ENCODE results near the gene SIGLEC12. TPM values are rescaled to one million over a fixed set of nuclear protein-coding genes. Genes with fewer than 3 reads are reported as not detected.
"Not testable (repeated sequence)": the region's sequence is repeated elsewhere in the genome, so short reads cannot be mapped to it uniquely, and the experiment has no call there.

SIGLEC12 gene
- total RNA-seq, 3 donors from 2014 or later (not counting 1 experiment from before 2014, with no cell fraction given): 0.50 to 0.57 TPM; not detected in 1

- Mint-ChIP-seq H3K4me1 (peaks cover 11 to 12% of the 10 kb centered on the region in 2 donors), H3K4me3 (no peak overlapping the region), H3K9me3 (no peaks in the 10 kb centered on the region), H3K27me3 (ENCODE audit: low read depth in 2 of 2) (peaks cover 0 to 4% of the 10 kb centered on the region in 2 donors), H3K27ac (peak overlapping the region; percentile 14 to 68), H3K36me3 (no peaks in the 10 kb centered on the region)
- Histone ChIP-seq H3K27me3 (ENCODE audit: control insufficient read depth, insufficient read depth, low read length) (peaks cover under 1% of the 10 kb centered on the region), H3K36me3 (ENCODE audit: control insufficient read depth, insufficient read depth, low read length) (no peaks in the 10 kb centered on the region), H3K9me3 (ENCODE audit: control insufficient read depth, insufficient read depth, low read length) (peaks cover 5% of the 10 kb centered on the region), H3K4me1 (ENCODE audit: control insufficient read depth, insufficient read depth, low read length) (peaks cover 11% of the 10 kb centered on the region), H3K27ac (ENCODE audit: low read length) (no peak overlapping the region), H3K4me3 (ENCODE audit: low read length) (no peak overlapping the region)
- intact Hi-C loops (cut with micrococcal nuclease): no loop called here
- 5% methylated on average over 13 of the region's 13 CpGs for WGBS (ENCODE audit: insufficient coverage)
- ATAC-seq (peak in 1 of 3 donors; percentile 25), DNase-seq (peak in 1 of 2 donors; percentile 26)
- TF ChIP-seq CTCF (IDR thresholded peaks at IDR 0.05): no peak
Measured at GRCh38 chr19:51448411-51449016, 53.1 kb downstream of the SIGLEC12 start.

GRCh38 chr19:51448011-51448410 is 53.6 kb downstream of the SIGLEC12 start:
- intact Hi-C loops (cut with micrococcal nuclease): no loop called here
- no peak for ATAC-seq
- H3K27ac ChIP-seq (ENCODE audit: low read length): no peak overlapping the region

GRCh38 chr19:51447510-51447909 is 54.1 kb downstream of the SIGLEC12 start:
- H3K4me3 Mint-ChIP-seq; H3K9me3 Mint-ChIP-seq; DNase-seq; intact Hi-C loops (cut with micrococcal nuclease); H3K36me3 ChIP-seq (ENCODE audit: control insufficient read depth, insufficient read depth, low read length); H3K27me3 ChIP-seq (ENCODE audit: control insufficient read depth, insufficient read depth, low read length); H3K27ac ChIP-seq (ENCODE audit: low read length); H3K4me3 ChIP-seq (ENCODE audit: low read length); H3K27me3 Mint-ChIP-seq (ENCODE audit: low read depth in 2 of 2); H3K27ac Mint-ChIP-seq; H3K36me3 Mint-ChIP-seq; ATAC-seq; H3K9me3 ChIP-seq (ENCODE audit: control insufficient read depth, insufficient read depth, low read length): not testable (repeated sequence)
- WGBS (ENCODE audit: insufficient coverage): 96% methylated on average over 3 of the region's 3 CpGs
- H3K4me1 ChIP-seq (ENCODE audit: control insufficient read depth, insufficient read depth, low read length): peaks cover 13% of the 10 kb centered on the region
- H3K4me1 Mint-ChIP-seq: peaks cover 13 to 15% of the 10 kb centered on the region in 2 donors

More at GRCh38 chr19:51448011-51448410, 53.6 kb downstream of the SIGLEC12 start:
- no peak for DNase-seq
- no peaks in the 10 kb centered on the region for H3K36me3 Mint-ChIP-seq
- WGBS (ENCODE audit: insufficient coverage): 86% methylated on average over 7 of the region's 7 CpGs
- Histone ChIP-seq H3K9me3 (ENCODE audit: control insufficient read depth, insufficient read depth, low read length) (peaks cover 5% of the 10 kb centered on the region), H3K27me3 (ENCODE audit: control insufficient read depth, insufficient read depth, low read length) (peaks cover 2% of the 10 kb centered on the region), H3K4me3 (ENCODE audit: low read length) (no peak overlapping the region), H3K36me3 (ENCODE audit: control insufficient read depth, insufficient read depth, low read length) (no peaks in the 10 kb centered on the region), H3K4me1 (ENCODE audit: control insufficient read depth, insufficient read depth, low read length) (peaks cover 11% of the 10 kb centered on the region)
- TF ChIP-seq CTCF (IDR thresholded peaks at IDR 0.05): no peak
- H3K4me3 Mint-ChIP-seq: no peak overlapping the region
- no peaks in the 10 kb centered on the region for H3K9me3 Mint-ChIP-seq
- H3K27me3 Mint-ChIP-seq (ENCODE audit: low read depth in 2 of 2): peaks cover 0 to 4% of the 10 kb centered on the region in 2 donors
- H3K27ac Mint-ChIP-seq: peak overlapping the region; percentile 14 to 68
- peaks cover 11 to 12% of the 10 kb centered on the region in 2 donors for H3K4me1 Mint-ChIP-seq

- Mint-ChIP-seq H3K36me3 (no peaks in the 10 kb centered on the region), H3K9me3 (no peaks in the 10 kb centered on the region), H3K27ac (peak overlapping the region; percentile 91 to 92), H3K27me3 (ENCODE audit: low read depth in 2 of 2) (peaks cover 8 to 16% of the 10 kb centered on the region in 2 donors), H3K4me3 (peak overlapping the region; percentile 90), H3K4me1 (peaks cover 41 to 45% of the 10 kb centered on the region in 2 donors)
- no peaks in the 10 kb centered on the region for H3K36me3 ChIP-seq (ENCODE audit: control insufficient read depth, insufficient read depth, low read length)
- DNase-seq (peak; percentile 72 to 91), ATAC-seq (peak; percentile 81 to 92 (median 81))
- intact Hi-C loops (cut with micrococcal nuclease): loop anchor here (1.0 kb wide), 2 partner anchors 68 to 102 kb away; no protein-coding TSS in a partner anchor
- TF ChIP-seq CTCF (IDR thresholded peaks at IDR 0.05): no peak
- peak overlapping the region; percentile 9 for H3K4me3 ChIP-seq (ENCODE audit: low read length)
- H3K27ac ChIP-seq (ENCODE audit: low read length): peak overlapping the region; percentile 68
- peaks cover 4% of the 10 kb centered on the region for H3K27me3 ChIP-seq (ENCODE audit: control insufficient read depth, insufficient read depth, low read length)
- no peaks in the 10 kb centered on the region for H3K9me3 ChIP-seq (ENCODE audit: control insufficient read depth, insufficient read depth, low read length)
- 13% methylated on average over 30 of the region's 31 CpGs for WGBS (ENCODE audit: insufficient coverage)
- peaks cover 38% of the 10 kb centered on the region for H3K4me1 ChIP-seq (ENCODE audit: control insufficient read depth, insufficient read depth, low read length)
Measured at GRCh38 chr19:51441410-51442390, 59.9 kb downstream of the SIGLEC12 start.

Measured in natural killer cell (primary cell).